Activated CD4-positive, alpha-beta T cell treated with anti-CD3 and anti-CD28 coated beads, Interleukin-2, amount 50 U/mL, for 24 hours (primary cell): ENCODE data around the gene INPP4A.

Source experiments
- DNase-seq, 2 donors: peaks; one replicate each; pipeline ENCODE4 v3.0.0-alpha.2; 2020; ENCODE audit warnings: low read depth in 1 of 2, low spot score in 1 of 2

Gene INPP4A

DNA sequence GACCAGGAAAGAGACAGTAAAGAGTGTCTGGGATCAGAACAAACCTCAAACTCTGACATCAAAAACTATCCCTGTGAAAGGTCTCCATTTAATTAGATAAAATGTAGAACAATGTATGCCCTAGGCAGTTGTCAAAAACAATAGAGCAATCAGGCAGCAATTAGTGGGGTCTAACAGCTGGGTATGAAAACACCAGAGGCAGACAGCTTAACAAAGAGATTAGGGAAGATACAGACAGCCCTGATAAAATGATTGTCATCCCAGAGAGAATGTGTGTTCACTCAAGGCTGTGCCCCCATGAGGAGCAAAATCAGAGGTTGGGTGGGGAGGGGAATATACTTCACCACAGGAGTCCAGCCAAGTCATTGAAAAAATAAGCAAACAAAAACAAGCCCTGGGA lies 50.0 kb downstream of the INPP4A start:
- DNase-seq: no peak

DNA sequence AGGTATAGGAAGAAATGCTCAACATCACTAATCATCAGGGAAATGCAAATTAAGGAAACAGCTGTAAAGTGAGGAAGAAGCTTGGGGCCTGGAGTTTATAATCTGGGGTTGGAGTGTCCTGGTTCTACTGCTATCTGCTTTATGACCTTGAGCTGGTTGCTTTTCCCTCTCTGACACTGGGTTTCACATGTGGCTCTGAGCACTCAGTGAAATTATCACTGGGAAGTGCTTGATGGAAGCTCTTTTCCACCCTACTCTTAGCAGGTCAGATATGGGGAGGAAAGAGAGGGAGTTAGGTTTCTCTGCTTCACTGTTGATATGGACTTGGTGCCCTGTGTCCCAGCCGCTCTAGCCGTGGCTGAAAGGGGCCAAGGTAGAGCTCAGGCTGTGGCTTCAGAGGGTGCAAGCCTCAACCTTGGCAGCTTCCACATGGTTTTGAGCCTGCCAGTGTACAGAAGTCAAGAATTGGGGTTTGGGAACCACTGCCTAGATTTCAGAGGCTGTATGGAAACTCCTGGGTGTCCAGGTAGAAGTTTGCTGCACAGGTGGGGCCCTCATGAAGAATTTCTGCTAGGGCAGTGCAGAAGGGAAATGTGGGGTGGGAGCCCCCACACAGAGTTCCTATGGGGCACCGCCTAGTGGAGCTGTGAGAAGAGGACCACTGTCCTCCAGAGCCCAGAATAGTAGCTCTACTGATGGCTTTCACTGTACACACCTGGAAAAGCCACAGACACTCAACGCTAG lies 52.3 kb downstream of the INPP4A start:
- DNase-seq: no peak

DNA sequence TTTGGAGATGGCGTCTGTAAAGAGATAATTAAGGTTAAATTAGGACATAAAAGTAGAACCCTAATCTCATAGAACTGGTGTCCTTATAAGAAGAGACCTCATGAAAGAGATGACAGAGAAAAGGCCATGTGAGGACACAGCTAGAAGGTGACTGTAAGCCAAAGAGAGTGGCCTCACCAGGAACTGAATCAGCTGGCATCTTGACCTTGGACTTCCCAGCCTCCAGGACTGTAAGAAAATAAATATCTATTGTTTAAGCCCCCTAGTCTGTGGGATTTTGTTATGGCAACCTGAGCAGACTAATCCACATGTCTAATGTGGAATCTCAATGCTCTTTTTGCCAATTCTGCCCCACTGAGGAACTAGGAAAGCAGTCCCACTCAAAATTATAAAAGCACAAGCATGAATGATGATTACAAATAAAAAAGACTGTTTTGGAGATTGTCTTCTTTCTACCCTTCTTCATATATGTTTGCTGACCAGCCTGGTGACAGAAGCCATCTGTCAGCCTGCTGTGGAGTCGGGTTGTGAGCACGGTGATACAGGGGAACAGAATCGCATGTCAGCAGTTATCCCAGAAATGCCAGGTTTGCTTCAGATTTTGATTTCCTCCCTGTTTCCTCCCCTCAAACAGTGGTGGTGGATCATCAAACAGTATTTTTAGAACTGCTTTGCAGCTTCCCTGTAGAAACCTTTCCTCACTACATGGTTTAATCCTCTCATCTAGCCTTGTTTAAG lies 54.2 kb downstream of the INPP4A start:
- no peak for DNase-seq

DNA sequence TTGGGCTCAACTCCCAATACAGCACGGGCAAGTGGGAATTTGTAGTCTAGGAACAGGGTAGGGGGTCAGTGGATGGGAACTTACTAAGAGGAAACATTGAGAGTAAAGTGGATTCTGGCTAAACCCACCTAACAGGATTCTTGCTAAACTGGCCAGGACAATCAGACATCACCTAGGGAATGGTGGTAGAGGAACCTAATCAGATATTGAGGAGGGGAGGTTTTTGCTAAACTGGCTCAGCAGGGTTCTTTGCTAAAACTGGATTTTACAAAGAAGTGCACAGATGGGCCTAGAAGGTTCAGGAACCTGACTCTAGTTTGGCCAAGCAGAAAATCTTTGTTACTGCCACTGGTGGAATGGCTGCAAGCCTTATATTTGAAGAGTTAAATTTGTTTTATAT lies 55.9 kb downstream of the INPP4A start:
- DNase-seq: no peak

DNA sequence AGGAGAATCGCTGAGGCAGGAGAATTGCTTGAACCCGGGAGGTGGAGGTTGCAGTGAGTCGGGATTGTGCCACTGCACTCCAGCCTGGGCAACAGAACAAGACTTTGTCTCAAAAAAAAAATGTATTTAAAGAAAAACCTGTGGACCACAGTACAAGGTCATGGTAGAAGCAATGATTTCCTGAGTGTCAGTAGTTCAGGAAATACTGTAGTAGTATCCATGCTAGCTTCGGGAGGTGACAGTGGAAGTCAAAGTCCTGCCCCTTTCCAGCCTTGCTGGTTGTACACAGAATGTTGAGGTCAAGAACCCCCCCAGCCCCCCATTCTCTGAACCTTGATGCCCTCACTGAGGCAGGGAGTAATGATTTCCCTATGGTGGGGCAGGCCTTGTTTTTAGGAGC lies 56.6 kb downstream of the INPP4A start:
- no peak for DNase-seq

DNA sequence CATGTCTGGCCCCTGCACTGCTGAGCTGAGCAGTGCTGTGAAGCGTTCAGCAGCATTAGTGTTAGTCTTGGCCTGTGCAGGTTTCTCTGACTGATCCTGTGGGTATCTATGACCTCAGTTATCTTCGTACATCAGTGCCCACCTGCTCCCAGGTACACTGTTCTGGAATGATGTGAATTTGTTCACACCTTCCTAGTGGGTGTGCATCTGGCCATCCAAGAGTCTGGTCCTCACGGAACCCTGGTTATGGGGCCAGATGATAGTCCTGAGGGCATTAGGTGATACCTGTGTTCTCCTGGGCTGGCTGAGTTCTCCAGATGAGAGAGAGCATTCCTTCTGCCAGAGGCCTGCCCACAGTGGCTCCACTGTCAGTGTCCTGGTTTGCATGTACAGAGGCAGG lies 57.2 kb downstream of the INPP4A start:
- DNase-seq: no peak

DNA sequence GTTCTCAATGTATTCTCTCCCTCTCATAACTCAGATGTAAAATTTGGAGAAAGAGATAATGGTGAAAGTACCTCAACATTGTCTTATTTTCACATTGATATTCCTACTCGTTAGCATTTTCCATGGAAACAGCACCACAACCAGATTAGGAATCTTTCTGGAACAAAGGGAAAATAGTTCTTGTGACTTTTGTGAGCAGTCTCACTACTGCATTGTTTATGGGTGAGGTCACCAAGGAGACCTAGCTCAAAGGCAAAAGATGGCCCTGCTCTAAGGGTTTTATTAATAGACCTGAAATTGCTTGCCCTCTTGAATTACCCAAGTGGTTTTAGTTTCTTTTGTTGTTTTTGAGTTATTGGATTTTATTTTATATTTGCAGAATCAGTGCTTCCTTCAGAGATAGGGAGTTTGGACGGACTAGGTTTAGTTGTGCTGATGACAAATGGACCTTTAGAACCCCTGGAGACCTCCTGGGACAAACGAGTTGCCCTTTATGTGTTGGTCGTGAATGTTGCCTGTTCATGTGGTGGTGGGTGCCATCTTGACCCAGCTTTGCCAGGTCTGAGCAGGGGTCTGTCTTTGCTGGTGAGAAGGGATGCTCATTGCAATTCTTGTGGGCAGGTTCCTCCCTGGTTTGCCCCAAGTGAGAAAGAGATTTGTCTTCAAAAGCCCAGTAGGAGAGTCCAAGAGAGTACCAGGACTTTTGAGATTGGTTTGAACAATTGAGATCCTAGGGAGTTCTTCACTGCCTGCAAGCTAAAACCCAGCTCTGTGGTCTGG lies 58.1 kb downstream of the INPP4A start:
- DNase-seq: no peak

DNA sequence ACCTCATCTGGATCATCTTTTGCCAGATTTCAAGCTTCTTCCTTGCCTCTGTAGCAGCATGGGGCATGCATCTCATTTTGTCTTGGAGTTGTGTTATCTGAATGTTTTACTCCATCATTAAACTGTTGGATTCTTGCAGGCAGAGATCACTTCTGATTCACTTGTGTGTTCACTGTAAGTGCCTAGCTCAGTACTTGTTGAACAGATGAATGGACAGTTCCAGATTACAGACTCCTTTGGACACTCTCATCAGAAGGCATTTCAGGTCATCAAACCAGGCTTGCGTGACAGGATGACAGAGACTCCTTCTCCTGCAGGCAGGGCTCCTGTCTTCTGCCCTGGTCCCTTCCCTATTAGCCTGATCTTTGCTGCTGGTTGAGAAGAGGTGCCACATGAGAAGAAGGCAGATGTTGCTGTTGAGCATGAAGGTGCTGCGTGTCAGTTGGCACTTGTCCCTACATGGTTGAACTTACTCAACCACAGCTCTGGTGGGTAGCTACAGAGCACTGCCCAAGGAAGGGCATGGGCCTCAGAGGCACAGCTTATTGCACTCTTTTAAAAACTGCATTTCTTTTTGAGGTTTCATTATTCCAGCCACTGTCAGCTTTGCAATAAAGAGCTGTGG lies 58.9 kb downstream of the INPP4A start:
- DNase-seq: no peak

DNA sequence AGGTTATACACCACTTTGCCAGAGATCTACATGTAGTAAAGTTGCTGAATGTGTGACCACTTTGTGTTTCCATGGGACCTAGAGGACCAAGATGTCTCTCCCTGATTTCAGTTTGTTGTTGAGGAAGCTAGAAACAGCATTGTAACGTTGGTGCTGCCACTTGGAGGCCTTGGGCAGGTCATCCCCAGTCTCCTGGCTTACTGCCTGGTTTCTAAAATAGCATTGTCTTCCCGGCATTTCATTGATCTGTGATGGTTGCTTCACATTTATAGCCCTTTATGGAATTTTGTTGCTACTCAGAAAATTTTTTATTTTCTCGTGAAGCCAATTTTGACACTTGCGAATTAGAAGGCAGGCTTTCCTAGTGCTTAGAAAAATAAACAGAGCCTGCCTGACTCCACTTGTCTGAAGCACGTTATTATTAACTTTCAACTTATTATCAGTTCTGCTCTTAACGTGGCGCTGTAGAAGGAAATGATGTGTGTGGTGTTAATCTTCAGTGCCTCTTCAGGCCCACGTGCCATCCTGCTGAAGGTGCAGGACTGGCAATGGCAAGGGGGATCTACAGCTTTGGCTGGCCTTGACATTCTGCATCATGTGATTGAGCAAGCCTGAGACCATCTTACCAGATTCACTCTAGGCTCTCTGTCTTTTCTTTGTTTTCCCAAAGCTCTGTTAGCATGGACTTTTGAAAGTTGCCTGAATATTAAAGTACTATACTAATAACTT lies 59.9 kb downstream of the INPP4A start:
- DNase-seq: no peak

DNA sequence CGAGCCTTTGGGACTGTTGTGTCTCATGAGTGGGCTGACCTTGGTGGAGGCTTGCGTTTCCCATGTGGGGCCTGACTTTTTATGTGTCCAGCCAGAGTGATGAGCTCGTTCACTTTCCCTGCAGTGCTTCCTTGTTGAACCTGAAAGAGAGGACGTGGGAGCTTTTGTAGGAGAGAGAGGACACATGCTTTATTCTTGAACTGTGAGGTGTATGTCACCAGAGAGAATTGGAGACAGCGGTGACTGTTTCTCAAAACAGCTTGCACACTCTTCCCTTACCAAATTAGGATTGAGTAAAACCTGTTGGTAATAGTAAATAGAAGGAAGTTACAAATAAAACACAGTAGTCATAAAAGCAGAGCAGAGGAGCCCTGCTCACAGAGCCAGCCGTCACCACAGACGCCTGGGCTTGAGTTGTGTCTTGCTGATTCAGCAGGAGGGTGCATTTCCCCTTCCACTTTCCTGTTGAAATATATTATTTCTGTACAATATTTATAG lies 60.7 kb downstream of the INPP4A start:
- DNase-seq: no peak

DNA sequence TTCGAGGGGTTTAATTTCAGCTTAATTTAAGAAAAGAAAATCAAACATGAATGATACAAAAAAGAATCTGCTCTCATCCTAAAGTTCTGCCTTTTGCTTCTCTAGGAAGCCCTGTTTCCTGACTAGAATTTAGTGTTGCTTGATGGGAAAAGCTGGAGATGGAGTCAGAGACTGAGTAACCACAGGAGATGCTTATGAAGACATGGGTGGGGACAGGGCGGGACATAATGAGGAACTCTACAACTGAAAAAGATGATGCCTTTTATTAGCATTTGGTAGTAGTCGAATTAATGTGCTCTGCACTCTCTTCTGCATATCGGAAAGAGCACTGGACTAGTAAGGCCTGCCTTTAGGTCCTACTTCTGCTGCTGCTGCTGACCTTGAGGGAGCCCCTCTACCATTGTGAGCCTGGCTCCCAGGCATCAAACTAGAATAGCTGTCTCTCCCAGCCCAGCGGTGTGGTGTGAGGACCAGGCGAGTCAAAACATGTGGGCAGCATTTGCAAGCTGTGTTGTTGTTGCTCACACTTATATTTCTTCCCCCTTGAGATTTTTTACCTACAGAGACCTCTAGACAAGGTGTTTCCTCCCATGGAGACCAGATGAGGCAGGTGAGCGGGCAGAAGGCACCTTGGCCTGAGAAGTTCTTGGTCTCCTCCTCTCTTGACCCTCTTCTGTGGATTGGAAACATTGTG lies 61.5 kb downstream of the INPP4A start:
- DNase-seq: no peak

DNA sequence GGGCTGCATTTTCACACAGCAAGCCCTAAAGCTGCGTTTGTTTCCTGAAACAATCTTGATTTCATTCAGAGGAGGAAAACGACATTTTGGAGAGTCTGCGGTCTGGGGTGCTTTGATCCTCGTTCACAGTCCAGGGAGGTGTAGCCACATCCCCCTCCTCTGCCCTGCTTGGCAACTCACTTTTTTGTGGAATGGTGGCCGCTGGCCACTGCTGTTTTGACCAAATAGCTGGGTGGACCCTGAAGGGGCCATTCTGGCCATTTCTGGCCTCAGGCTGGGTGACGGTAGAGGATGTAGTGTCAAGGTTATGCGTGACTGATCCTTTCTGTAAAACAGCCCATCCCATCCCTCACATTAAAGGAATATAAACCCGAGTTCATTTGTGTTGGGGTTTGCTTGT lies 62.2 kb downstream of the INPP4A start:
- no peak for DNase-seq

DNA sequence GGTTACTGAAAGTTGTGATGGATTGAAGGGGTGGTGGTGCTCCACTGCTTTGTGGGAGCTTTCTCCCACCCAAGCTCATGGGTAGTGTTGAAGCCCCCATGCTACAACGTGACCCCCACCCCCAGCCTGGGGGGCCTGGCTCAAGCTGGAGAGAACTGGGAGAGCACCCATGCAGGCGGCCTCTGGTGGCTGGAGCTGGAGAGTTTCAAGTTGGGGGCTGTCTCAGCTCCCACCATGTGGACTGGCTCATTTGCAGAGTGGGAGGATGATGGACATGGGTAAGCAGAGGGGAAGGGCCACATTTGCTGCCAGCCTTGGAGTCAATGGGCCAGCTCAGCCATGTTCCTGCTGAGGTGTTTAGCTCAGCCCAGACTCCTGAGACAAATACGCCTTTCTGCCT lies 62.8 kb downstream of the INPP4A start:
- no peak for DNase-seq

DNA sequence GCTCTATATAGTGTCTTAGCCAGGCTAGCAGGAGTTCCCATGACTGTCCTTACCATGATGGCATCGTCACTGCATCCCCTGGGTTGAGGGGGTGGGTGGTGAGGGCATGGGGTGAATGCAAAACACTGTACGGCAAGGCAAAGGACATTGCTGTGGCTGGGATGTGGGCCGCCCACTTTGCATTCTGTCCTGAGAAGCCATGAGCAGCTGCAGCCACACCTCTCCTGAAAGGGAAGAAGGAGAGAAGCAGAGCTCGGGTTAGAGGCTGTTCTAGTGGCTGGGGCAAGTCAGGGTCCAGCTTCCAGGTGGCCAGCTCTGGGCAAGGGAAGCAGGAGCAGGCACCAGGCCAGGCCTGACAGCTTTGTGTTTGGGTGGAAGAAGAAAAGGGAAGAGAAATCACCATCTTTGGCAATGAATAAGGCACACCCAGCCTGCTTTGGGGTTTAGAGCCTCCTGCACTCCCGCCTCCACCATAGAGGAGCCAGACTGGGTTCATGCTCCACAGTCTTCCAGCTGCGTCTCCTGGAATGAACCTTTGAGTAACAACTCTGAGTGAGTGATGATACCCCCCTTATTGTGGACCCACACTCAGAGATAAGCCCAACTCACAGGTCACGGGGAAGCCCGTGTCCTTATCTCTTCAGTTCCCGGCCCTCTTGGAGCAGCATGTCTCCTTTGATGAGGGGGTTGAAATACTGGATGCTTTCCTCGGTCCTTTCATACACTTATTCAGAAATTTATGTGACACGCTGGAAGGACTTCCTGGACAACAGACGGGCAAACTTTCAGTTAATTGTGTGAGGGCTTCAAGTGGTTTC lies 63.4 kb downstream of the INPP4A start:
- no peak for DNase-seq

DNA sequence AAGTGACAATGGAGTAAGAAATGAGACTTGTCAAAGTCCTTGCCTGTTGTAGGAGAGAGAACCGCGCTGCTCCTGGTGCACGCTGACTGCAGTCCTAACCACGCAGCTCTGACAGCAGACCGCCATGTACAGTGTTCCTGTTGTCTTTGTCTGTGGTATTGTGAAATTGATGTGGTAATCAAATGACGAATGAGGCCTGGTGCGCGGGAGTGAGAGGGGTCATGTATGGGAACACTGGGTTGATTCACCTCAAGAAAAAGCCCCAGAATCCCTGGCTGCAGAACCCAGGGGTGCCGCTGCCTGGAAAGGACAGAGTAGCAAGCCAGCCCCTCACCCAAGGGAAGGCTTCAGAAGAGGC lies 64.0 kb downstream of the INPP4A start:
- peak; percentile 37 to 51 for DNase-seq

DNA sequence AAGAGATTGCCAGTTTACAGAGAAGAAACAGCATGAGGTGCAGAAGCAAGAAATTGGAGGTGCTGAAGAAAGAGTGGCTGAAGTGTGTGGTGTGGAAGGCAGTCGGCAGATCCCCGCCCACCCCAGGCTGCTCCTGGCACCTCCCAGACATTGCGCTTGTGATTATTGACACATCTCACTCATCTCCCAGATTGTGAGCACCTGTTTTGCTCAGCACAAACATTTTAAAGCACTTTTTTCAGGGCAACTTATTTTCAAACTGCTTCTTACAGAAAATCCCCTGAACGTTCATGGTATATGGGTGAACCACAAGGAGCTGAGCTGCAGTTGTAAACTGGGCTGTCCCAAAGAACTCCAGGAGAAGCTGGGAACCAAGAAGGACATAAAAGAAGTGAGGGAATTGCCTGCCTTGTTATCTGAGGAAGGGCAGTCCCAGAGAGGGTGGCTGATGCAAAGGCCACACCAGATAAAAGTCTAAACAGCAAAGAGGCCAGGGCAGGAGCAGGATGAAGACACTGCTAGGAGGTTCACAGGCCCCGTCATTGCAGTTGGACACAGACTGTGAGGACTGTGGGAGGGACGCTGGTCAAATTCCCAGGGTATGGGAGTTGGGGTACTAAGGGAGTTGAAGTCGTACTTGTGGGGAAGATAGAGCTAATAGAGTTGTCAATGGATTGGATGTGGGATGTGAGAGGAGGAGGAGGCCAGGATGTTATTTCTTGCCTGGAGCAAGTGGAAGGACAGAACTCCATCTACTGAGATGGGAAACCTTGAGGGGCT lies 65.1 kb downstream of the INPP4A start:
- no peak for DNase-seq

DNA sequence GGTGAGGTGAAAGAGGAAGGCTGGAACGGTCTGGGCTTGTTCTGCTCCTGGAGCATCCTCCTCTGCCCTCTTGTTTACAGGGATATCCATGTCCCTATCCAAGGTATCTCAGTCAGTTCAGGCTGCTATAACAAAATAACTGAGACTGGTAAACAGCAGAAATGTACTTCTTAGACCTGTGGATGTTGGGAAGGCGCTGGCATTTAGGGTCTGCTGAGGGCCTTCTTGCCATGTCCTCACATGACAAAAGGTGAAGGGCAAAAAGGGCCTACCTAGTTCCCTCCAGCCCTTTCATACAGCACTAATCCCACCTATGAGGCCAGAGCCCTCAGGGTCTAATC lies 65.6 kb downstream of the INPP4A start:
- no peak for DNase-seq

DNA sequence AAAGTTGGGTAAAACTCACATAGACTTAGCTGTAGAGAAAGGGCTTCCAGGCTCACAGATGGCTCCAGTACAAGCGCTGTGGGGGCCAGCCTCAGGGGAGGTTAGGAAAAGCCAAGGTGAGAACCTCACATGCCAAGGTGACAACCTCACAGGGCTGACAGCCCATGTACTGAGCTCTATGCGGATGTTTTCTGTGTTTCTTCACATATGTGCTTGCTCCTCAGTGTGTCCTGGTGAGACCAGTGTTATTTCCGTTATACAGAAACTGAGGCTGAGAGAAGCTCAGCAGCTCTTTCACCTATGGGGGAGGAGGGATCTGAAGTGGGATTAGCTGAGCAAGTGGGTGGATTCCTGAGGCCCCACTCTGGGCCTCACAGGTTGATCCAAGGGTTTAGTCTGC lies 67.3 kb downstream of the INPP4A start:
- DNase-seq: no peak

DNA sequence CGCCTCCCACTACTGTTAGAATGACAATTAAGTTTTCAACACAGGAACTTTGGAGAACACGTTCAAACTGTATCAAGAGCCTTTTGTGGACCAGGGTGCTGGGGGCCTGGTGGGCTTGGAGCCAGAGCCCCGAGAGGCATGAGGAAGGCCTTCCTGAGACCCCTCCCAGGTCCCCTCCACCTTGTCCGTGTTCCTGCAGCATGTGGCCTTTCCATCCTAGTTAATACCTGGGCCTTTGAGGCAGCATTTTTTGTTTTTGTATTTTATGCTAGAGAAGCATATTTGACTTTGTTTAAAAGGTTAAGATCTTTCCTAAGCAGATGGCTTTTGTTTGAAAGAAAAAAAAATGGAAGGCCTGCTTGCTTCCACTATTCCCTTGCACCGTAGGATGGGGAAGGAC lies 68.0 kb downstream of the INPP4A start:
- no peak for DNase-seq
